Vagina (tissue), 2 donors: ENCODE measurements around the gene PHB1.

Source experiments
- CTCF ChIP-seq, 3 experiments: fragments of 450-650 bp in 2 of 3; fragments of 200-600 bp in 1 of 3; sonication (generic) in 1 of 3; IDR thresholded peaks; one replicate each; pipeline ENCODE4 v1.5.1; 2017 to 2019; ENCODE audit warnings: antibody characterized with exemption in 3 of 3, mild to moderate bottlenecking in 2 of 3, moderate library complexity in 2 of 3
- POLR2A ChIP-seq, 2 donors: fragments of 450-650 bp; IDR thresholded peaks; one replicate each; pipeline ENCODE4 v1.6.1; 2017; ENCODE audit warnings: antibody characterized with exemption in 2 of 2, mild to moderate bottlenecking in 2 of 2, moderate library complexity in 2 of 2

- TF ChIP-seq CTCF (IDR thresholded peaks at IDR 0.05) (no peak), POLR2A (IDR thresholded peaks at IDR 0.05) (no peak)
Measured at GRCh38 chr17:49433000-49433694, 18.5 kb upstream of the PHB1 start.
